ENCODE data around the gene RRM2.

Gene RRM2

GRCh38 chr2:10129490-10129889, 7.0 kb downstream of the RRM2 start:
- no peak for DNase-seq (ENCODE audit: low read depth in 2 of 2)
- TF ChIP-seq, protein P1, sequence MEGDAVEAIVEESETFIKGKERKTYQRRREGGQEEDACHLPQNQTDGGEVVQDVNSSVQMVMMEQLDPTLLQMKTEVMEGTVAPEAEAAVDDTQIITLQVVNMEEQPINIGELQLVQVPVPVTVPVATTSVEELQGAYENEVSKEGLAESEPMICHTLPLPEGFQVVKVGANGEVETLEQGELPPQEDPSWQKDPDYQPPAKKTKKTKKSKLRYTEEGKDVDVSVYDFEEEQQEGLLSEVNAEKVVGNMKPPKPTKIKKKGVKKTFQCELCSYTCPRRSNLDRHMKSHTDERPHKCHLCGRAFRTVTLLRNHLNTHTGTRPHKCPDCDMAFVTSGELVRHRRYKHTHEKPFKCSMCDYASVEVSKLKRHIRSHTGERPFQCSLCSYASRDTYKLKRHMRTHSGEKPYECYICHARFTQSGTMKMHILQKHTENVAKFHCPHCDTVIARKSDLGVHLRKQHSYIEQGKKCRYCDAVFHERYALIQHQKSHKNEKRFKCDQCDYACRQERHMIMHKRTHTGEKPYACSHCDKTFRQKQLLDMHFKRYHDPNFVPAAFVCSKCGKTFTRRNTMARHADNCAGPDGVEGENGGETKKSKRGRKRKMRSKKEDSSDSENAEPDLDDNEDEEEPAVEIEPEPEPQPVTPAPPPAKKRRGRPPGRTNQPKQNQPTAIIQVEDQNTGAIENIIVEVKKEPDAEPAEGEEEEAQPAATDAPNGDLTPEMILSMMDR (IDR thresholded peaks at IDR 0.05; ENCODE audit: low read depth, low read length), result no peak
- no peak overlapping the region for H3K4me3 ChIP-seq (replicated peaks in 1 of 2; ENCODE audit: low read depth in 2 of 2, low read length in 2 of 2)

- no peak for DNase-seq (ENCODE audit: low read depth in 2 of 2)
- TF ChIP-seq, protein P1 (IDR thresholded peaks at IDR 0.05; ENCODE audit: low read depth, low read length), result no peak
- H3K4me3 ChIP-seq (replicated peaks in 1 of 2; ENCODE audit: low read depth in 2 of 2, low read length in 2 of 2), result no peak overlapping the region
Measured at GRCh38 chr2:10132043-10132575, 9.6 kb downstream of the RRM2 start.

GRCh38 chr2:10132596-10132995, 10.1 kb downstream of the RRM2 start:
- no peak overlapping the region for H3K4me3 ChIP-seq (replicated peaks in 1 of 2; ENCODE audit: low read depth in 2 of 2, low read length in 2 of 2)
- TF ChIP-seq, protein P1 (IDR thresholded peaks at IDR 0.05; ENCODE audit: low read depth, low read length), result no peak
- DNase-seq (ENCODE audit: low read depth in 2 of 2), result no peak

- DNase-seq (ENCODE audit: low read depth in 2 of 2), result no peak
- no peak overlapping the region for H3K4me3 ChIP-seq (replicated peaks in 1 of 2; ENCODE audit: low read depth in 2 of 2, low read length in 2 of 2)
- TF ChIP-seq, protein P1 (IDR thresholded peaks at IDR 0.05; ENCODE audit: low read depth, low read length), result no peak
Measured at GRCh38 chr2:10132996-10133647, 10.6 kb downstream of the RRM2 start.

DNA sequence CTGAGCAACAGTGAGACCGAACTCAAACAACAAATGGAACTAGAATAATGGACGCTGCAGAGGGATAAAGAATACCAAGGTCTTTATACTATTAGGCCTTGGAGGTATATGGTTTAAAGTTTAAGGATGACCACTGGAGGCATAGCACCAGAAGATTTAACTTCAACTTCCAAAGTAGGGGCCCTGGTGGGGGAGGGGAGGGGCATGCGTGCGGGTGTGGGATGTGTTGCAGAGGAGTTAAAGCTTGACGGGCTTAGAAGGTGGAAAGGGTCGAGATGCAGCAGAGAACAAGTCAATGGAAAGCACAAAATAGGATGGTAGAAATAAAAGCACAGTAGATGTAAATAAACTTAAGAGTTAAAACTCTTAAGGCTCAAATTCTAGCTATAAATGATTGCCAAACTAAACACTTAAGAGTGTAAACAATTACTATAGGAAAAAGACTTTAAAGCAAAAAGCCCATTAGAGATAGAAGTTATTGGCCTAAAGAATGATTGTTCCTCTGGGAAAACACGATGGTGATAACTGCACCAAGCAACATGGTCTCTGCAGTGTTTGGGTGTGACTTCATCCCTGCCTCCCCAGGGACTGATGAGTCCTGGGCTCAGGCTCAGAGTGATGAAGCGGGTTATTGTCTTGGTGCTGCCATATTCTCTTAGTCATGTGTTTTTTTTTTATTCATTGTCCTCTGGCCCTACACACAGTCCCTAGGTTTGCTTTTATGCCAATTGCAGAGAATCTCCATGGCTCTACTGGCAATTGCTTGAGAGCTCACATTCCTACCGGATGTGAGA, 13.0 kb downstream of the RRM2 start:
- no peak overlapping the region for H3K4me3 ChIP-seq (replicated peaks in 1 of 2; ENCODE audit: low read depth in 2 of 2, low read length in 2 of 2)
- TF ChIP-seq, protein P1 (IDR thresholded peaks at IDR 0.05; ENCODE audit: low read depth, low read length), result no peak
- DNase-seq (ENCODE audit: low read depth in 2 of 2), result peak; percentile 51 to 95

DNA sequence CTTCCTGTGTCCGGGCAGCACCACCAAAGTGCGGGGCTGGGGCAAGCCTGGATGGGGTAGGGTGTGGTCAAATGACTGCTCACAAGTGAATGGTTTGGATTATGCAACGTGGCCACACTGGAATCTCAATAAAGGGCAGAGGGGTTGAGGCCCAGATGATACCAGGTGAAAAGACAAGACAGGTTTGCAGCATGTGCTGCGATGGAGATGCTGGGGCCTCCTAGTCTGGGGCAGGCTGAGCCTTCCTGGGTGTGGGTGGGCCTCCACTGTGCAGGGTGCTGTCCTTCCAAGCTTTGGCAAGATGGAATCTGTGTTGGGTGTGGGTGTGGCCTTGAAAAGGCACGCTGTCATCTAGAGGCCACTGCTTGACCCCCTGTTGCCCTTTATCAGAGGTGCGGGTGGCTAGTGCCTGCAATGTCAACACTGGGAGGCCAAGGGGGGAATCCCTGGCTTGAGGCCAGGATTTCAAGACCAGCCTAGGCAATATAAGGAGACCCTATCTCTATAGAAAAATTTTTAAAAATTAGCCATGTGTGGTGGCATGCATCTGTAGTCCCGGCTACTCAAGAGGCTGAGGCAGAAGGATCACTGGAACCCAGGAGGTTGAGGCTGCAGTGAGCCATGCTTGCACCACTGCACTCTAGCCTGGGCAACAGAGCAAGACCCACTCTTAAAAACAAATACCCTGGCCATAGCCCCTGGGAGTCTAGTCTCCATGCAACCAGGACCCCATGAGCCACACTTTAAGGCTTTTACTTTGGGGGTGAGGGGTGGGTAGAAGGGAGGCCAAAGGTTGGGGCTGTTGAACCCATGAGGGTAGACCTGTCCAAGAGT, 13.8 kb downstream of the RRM2 start:
- TF ChIP-seq, protein P1 (IDR thresholded peaks at IDR 0.05; ENCODE audit: low read depth, low read length), result no peak
- DNase-seq (ENCODE audit: low read depth in 2 of 2), result no peak

More for the DNA sequence above, 13.8 kb downstream of the RRM2 start:
- no peak overlapping the region for H3K4me3 ChIP-seq (replicated peaks in 1 of 2; ENCODE audit: low read depth in 2 of 2, low read length in 2 of 2)

Data from cardiac fibroblast (primary cell).